Measurements from ENCODE around the gene ROBO1. TPM values are rescaled to one million over a fixed set of nuclear protein-coding genes. Genes with fewer than 3 reads are reported as not detected.

ROBO1 gene
- total RNA-seq, 1 donor from 2014 or later, result 7.1 TPM

- no peak for TF ChIP-seq CTCF (IDR thresholded peaks at IDR 0.05; ENCODE audit: borderline replicate concordance)
- Histone ChIP-seq H3K27ac (replicated peaks) (no peak overlapping the region), H3K4me1 (no peaks in the 10 kb centered on the region), H3K27me3 (ENCODE audit: low read depth) (no peaks in the 10 kb centered on the region), H3K4me3 (no peak overlapping the region), H3K36me3 (no peaks in the 10 kb centered on the region), H3K9me3 (replicated peaks) (peaks cover 9% of the 10 kb centered on the region)
- no peak for DNase-seq
- intact Hi-C loops (cut with micrococcal nuclease), result no loop called here
Observed at GRCh38 chr3:78569804-78570203, 1198.0 kb downstream of the ROBO1 start.

- Histone ChIP-seq H3K27ac (replicated peaks) (no peak overlapping the region), H3K4me1 (no peaks in the 10 kb centered on the region), H3K4me3 (no peak overlapping the region), H3K27me3 (ENCODE audit: low read depth) (no peaks in the 10 kb centered on the region), H3K9me3 (replicated peaks) (peaks cover 21% of the 10 kb centered on the region), H3K36me3 (no peaks in the 10 kb centered on the region)
- no peak for TF ChIP-seq CTCF (IDR thresholded peaks at IDR 0.05; ENCODE audit: borderline replicate concordance)
- intact Hi-C loops (cut with micrococcal nuclease), result no loop called here
- no peak for DNase-seq
Observed at GRCh38 chr3:78565712-78566111, 1202.1 kb downstream of the ROBO1 start.

GRCh38 chr3:78562328-78562727, 1205.5 kb downstream of the ROBO1 start:
- H3K9me3 ChIP-seq (replicated peaks), result peaks cover 21% of the 10 kb centered on the region
- H3K27me3 ChIP-seq (ENCODE audit: low read depth), result no peaks in the 10 kb centered on the region
- H3K27ac ChIP-seq (replicated peaks), result no peak overlapping the region
- intact Hi-C loops (cut with micrococcal nuclease), result no loop called here
- no peaks in the 10 kb centered on the region for H3K36me3 ChIP-seq
- DNase-seq, result no peak
- H3K4me1 ChIP-seq, result no peaks in the 10 kb centered on the region
- H3K4me3 ChIP-seq, result no peak overlapping the region
- TF ChIP-seq CTCF (IDR thresholded peaks at IDR 0.05; ENCODE audit: borderline replicate concordance), result no peak

Small RNAs within 50 kb of the gene (microRNA-seq; reads per million reads assigned to microRNA genes)
- not detected for gene MIR3923

Measured in left ventricle myocardium inferior (tissue), 1 donor.